SIG-M5 (cell line): ENCODE measurements around the gene CBLL1.

ENCODE experiments used
- DNase-seq: peaks from one replicate; lab custom pipeline; 2025; lab: John Stamatoyannopoulos, UW

Gene CBLL1

DNA sequence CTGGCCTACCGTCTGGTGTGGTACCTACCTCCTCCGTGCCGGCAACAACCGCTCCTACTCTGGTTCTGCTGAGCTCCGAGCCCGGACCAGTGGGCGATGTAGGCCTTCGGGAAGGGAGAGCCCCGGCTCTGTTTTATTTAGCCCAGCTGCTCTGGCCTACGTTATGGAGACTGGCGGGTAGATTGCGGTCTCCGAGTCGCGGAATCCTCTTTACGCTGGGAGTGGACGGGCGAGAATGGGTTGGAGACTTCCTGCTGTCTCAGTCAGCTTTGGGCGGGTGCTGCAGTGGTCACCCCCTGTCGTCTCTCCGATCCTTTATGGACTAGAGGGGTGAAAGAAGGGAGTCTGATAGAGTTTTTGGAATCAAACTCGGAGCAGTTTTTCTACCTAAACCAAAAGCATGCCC lies 406 bp downstream of the CBLL1 start:
- no peak for DNase-seq

DNA sequence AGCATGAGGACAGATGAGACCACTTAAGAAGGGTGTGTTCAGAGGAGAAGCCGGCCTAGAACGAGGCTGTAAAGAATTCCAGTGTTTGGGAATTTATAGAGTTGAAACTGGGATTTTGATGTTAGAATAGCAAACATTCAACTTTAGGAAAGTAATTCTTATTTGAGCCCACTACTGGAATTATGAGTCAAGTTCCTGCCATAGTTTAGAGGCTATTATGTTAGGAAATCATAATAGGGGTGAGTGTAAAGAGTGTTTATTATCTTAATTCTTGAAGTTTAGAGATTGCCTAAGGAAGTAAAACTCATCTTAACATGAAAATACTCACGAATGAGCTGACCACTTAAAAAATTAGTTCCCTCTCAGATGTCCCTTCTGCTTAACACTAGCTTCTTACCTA lies 2.1 kb downstream of the CBLL1 start:
- DNase-seq = no peak

DNA sequence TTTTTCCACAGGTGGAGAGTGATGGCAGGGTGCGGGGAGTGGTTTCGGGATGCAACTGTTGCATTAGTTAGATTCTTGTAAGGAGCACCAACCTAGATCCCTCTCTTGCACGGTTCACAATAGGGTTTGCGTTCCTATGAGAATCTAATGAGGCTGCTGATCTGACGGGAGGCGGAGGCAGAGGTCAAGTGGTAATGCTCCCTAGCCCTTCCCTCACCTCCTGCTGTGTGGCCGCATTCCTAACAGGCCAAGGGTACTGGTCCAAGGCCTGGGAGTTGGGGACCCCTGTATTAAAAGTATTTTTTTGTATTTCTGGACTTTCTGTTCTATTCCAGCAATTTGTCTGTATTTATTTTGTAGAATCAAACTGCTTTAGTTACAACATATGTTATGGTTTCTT lies 7.2 kb downstream of the CBLL1 start:
- no peak for DNase-seq

DNA sequence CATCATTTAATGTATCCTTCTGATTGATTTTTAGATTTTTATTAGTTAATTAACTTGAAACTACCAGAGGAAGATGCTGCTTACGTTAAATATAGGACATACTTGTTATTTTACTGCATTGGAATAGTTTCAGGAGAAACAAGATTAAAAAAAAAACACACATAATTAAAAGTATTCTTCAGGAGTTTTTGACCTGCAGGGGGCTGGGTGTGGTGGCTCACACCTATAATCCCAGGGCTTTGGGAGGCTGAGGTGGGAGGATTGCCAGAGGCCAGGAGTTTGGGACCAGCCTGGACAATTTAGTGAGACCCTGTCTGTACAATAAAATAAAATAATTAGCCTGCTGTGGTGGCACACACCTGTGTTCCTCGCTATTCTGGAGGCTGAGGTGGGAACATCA lies 10.7 kb downstream of the CBLL1 start:
- no peak for DNase-seq

DNA sequence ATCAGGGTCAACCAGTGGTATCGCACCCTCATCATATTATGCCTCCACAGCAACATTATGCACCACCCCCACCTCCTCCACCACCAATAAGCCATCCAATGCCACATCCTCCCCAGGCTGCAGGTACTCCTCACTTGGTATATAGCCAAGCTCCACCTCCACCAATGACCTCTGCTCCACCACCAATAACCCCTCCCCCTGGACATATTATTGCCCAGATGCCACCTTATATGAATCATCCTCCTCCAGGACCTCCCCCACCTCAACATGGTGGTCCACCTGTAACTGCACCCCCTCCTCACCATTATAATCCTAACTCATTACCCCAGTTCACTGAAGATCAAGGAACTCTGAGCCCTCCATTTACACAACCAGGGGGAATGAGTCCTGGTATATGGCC lies 14.7 kb downstream of the CBLL1 start:
- no peak for DNase-seq

DNA sequence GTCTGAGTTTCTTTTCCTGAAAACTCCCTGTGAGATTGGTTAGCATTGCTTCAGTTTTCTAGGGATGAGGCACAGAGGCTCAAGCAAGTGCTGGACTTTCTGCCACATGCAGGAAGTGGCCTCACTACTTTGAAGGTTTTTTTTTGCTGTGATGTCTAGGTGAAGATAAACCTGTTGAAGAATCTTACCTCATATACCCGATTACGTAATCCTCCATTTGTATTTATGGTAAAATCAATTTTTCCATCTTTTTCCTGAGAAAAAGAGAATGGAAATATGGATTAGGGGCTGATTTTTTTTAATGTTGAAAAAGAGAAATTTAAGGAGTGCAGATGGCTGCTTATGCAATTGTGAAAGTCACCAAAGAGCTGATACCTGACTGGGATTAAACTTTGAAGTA lies 23.4 kb downstream of the CBLL1 start:
- no peak for DNase-seq

DNA sequence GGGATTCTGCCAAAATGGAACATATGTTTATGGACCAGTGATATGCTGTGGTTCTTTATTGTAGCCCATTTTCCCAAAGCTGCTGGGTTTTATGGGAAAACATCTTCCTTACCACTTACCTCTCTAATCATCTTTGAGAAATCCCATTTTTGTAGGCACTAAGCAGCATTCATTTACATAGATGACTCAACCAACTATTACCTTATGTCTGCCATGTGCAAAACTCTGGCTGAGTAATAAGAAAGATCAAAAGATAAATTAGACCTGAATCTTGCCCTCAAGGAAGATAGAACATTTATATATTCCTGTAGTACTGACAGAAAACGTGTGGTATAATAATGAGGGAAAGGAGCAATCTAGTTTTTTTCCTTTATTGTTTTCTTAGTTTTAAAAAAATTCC lies 24.3 kb downstream of the CBLL1 start:
- DNase-seq = no peak

DNA sequence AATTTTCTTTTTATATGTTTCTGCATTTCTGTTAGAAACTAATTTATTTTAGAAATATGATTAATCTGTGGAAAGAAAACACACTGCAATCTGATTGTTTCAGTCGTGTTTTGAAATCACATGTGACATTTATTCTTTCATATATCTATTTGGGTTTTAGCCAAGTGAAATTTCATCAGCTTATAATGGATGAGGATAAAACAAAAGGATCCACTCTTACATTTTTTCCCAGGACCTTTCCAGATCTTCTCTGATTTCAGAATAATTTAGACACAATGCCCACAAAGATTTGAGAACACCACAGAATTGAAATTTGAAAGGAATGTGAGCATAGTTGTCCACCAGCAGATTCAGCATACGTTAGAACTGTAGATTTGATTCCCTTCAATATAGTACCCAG lies 29.1 kb downstream of the CBLL1 start:
- DNase-seq = no peak

DNA sequence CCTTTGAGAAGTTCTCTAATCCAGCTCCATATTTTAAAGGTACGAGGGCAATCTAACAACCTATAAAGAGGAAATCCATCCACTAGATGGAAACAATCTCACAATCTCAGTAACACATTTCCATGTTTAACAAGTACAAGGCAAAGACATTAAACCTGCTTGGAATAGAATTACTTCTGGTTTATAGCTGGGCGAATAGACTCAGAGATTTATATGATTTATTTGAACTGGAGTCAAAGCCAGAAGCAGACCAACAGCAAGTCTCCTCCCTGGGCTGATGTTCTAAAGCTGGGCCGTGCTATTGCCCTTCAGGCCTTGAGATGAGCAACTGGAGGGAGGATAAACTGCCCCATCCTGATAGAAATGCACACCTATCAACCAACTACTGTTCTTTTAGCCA lies 33.8 kb downstream of the CBLL1 start:
- DNase-seq = no peak

DNA sequence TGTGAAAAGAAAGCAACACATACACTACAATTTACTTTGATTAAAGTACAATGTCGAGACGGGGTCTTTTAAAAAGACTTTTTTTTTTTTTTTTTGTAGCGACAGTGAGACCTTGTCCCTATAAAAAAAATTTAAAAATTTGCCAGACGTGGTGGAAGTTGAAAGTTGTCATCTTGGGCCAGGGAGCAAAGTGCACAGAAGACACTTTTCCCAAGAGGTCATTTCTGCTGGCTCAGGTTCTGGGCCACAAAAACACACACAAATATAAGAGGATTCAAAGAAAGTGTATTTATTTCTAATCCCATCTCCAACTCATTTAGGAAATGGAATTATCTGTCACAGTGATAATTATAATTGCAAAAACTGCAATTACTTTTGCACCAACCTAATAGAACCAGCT lies 34.3 kb downstream of the CBLL1 start:
- no peak for DNase-seq

DNA sequence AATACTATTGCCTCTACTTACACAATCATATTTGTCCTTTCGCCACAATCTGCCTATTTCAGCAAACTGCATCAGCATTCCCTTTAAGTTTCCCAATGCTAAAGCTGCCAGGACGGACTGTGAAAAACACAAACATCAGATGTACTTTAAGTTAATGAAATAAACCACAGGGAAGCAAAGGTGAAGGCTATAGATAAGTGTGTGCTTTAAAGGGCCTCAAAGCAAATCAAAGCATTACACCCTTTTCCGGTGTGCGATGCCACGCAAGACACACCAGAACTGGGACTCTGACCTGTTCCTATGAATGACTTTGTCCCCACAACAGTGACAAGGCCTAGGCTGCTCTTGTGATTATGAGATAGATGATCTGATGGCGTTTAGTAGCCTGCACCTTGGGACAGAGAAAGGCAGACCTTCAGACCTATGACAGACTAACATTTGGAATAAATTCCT lies 35.7 kb downstream of the CBLL1 start:
- no peak for DNase-seq

DNA sequence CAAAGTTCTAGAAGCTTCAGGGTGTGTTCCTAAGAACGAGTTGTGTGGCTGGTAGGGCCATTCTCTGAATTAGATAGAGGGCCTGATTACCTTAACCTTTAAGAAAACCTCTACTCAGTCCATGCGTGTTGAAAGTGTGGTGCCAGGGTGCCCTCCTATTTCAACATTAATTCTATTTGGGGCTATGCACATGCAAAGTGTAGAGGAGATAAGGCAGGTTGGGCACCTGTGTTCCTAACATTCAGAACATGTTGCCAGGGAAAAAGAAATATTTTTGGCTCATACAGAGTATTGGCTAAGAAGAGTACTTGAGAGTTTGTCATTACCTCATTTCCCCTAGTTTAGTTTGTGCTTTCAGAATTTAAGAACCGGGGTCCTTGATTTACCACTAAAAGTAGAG lies 38.4 kb downstream of the CBLL1 start:
- no peak for DNase-seq

DNA sequence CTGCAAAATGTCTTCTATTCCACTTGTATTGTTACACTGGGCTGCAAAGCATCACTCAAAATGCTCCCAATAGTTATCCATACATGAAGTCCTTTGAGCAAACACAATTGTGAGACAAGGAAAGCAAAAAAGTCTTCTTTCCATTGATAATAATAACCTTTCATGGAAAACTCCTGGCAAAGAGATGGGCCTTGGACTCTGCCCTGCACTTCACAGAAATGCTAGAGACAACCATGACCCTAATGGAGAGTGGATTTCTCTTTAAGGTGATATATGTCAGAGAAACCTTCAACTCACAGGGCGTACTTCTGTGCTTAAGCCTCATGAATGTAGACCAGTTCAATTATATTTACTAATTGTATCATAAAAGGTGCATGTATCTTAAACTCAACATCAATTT lies 39.7 kb downstream of the CBLL1 start:
- no peak for DNase-seq

DNA sequence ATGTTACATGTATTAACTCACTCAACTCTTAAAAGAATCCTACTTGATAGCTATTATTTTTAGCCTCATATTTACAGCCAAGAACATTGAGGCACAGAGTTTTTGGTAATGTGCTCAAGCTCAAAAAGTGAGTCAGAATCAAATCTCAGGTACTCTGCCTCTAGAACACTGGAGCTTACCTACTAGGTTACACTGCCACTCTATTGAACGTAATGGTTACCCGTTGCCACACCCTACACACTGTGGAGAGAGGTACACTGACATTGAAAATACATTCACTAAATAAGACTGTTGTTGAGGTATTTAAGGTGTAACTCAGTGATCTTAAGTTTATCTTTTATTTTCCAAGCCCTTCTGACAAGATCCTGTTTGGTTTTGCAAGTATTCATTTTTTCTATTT lies 41.2 kb downstream of the CBLL1 start:
- DNase-seq = no peak

DNA sequence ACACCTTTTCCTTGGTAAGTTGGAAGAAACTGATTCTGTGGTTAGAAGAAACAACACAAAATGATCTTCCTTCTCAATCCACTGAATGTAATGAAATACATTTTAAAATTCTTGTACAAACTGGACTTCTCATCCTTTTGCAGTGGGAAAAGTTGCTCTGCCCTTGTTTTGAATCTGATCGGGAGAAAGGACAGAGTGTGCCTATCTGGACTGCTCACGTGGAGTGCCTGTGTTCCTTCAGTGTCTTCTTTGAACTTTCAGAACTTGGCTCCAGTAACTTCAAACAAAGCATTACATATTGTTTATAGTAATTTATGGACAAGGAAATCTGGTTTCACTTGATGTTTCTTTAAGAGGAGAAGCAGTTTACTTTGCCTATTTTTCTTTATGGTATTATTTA lies 42.0 kb downstream of the CBLL1 start:
- no peak for DNase-seq

DNA sequence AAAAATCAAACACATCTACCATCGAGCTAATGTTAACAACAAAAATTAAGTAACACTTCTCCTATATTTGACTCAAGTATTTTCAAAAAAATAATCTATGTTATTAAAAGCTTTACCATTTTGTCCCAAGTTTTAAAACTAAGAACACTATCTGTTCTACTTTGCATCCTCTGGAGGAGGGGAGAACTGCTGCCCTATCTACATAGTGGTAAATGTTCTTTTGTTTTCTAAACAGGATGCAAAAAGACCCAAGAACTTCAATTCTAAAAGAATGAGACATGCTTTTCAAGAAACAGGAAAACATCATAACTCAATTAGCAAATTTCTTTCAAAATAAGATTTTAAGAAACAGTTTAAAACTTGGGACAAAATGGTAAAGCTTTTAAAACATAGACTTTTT lies 44.3 kb downstream of the CBLL1 start:
- DNase-seq = no peak

DNA sequence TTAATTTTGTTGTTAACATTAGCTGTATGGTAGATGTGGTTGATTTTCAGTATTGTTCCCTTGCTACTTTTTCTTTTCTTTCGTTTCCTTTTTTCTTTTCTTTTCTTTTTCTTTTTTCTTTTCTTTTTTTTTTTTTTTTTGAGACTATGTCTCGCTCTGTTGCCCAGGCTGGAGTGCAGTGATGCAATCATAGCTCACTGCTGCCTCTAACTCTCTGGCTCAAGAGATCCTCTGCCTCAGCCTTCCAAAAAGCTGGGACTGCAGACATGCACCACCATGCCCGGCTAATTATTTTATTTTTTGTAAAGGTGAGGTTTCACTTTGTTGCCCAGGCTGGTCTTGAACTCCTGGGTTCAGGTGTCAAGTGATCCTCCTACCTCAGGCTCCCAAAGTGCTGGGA lies 44.7 kb downstream of the CBLL1 start:
- no peak for DNase-seq

DNA sequence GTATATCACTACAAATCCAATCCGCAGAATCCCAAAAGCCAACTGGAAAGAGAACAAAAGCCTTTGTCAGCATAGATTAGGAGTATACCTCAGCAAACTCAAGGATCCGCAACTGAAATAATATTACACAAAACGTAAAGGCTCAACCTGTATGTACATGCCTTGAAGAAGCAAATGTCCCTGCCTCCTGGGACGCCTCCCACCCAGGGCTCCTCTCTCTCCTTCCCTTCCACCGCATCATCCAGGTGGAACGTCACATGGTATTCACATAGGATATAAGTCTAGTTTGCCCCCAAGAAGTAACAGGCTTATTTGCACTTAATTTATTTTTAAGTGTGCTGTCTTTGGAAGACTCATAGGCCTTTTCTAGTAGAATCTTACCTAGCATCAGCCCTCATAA lies 45.7 kb downstream of the CBLL1 start:
- no peak for DNase-seq

DNA sequence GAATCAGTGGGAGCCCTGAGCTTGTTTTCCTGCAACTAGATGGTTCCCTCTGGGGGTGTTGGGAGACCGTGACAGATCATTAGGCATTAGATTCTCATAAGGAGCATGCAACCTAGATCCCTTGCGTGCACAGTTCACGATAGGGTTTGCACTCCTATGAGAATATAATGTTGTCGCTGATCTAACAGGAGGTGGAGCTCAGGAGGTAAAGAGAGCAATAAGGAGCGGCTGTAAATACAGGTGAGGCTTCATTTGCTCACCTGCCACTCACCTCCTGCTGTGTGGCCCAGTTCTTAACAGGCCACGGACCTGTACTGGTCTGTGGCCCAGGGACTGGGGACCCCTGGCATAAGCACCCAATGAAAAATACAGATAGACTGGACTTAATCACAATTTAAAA lies 48.4 kb downstream of the CBLL1 start:
- DNase-seq = no peak

DNA sequence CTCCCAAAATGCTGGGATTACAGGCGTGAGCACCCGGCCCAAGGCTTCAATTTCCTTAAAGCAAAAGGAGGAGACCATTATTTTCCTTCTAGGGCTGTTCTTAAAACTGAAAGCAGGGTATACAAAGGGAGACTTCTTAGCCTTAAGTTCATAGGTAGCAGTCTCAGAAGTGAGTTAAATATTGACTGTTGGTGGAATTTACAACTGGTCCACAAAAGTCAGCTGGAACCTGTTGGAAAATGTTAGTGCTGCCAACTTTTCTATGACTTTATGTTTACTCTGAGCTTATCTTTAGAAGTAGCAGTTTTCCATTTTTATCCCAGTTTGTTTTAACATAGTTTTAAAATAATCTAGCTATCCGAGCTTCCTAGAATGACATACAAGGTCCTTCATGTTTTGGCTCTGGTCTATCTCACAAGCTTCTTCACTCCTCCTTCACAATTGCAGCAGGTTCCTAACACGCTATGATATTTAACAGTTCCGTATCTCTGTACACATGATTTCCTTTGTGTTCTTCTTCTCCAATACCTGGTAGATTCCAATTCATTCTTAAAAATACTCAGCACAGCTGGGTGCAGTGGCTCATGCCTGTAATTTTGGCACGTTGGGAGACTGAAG lies 55.8 kb downstream of the CBLL1 start:
- no peak for DNase-seq

DNA sequence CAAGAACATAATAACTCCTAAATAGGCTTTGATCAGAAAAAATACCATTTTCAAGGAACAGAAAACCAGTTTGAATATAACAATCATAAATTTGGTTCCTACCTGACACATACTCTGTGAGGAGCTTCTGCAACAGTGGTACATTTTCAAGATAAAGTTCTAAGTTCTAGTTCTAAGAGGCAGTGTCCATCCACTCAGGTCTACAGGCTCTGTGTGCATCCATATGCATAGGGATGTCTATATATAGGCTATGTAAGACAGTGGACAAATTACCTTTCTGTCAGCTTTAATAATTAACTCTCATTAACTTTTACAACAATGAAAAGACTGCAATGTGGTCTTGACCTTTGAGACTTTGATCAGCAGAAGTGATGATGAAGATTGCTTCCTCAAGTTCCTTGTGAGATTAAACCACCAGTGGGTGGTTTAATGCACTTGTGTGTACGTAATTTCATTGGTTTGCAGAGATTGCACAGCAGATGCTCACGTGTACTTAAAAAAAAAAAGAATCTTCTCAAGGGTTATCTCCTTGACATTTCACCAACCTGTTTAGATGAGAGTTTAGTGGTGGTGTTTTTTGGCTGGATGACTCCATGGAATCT lies 59.2 kb downstream of the CBLL1 start, which contains the start of gene SLC26A3:
SLC26A3 (minus strand) TSS at position 215 of the 602 bp plus-strand sequence. CDS start 8,714 bp downstream, outside the sequence.
- no peak for DNase-seq

DNA sequence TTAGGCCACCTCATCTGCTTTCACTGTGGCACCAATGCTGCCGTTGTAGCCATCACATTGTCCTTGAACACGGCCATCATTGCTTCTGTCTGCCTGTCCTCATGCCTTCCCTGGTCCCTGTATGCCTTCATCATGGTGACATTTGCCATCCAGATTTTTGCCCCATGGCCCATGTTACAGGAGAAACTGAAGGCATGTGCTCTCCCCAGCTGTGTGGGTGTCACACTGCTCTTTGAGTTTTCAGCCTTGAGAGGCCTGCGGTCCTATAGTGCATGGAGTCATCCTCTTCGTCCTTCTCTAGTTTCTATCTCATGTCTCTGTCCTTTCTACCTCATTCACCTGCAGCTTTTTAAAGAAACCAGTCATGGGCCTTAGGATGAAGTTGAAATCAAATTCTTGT lies 65.2 kb downstream of the CBLL1 start:
- DNase-seq = no peak

DNA sequence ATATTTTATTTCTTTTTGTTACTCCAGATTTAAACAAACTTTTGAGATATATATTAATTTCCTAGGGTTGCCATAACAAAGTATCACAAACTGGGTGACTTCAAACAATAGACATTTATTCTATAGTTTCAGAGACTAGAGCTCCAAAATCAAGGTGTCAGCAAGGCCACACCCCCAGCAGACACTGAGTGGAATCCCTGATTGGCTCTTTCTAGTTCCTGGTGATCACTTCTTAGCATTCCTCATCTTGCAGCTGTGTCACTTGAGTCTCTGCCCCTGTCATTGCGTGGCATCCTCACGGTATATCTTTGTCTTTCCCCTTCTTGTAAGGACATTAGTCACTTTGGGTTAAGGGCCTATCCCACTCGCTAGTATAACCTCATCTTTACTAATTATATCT lies 66.7 kb downstream of the CBLL1 start:
- DNase-seq = no peak
